GM18505 (cell line): ENCODE measurements around the gene FAM8A1.
A peak's percentile ranks its signal among the peaks of the same experiment; 100 is the strongest.
"Not testable (repeated sequence)": the region's sequence is repeated elsewhere in the genome, so short reads cannot be mapped to it uniquely, and the experiment has no call there.

Experiments used
- ATAC-seq: cut with Tn5 transposase; IDR thresholded peaks from one replicate; pipeline ENCODE4 v1.9.1; 2021; ENCODE audit not compliant: unreplicated experiment
- POLR2A ChIP-seq: IDR thresholded peaks from 4 replicates; pipeline ENCODE4 v1.6.1; 2011; ENCODE audit warnings: borderline replicate concordance; ENCODE audit not compliant: insufficient read depth, insufficient read length; ENCODE audit errors: extremely low read depth

The FAM8A1 gene

GRCh38 chr6:17585766-17586490, 14.2 kb upstream of the FAM8A1 start:
- ATAC-seq: no peak
- no peak for TF ChIP-seq POLR2A

- ATAC-seq: not testable (repeated sequence)
Observed at GRCh38 chr6:17586623-17587022, 13.5 kb upstream of the FAM8A1 start.

- ATAC-seq: no peak
- TF ChIP-seq POLR2A: no peak
Observed at GRCh38 chr6:17588011-17588410, 12.1 kb upstream of the FAM8A1 start.

- no peak for ATAC-seq
- no peak for TF ChIP-seq POLR2A
Observed at GRCh38 chr6:17589406-17590096, 10.6 kb upstream of the FAM8A1 start.

GRCh38 chr6:17591287-17591686, 8.8 kb upstream of the FAM8A1 start:
- TF ChIP-seq POLR2A: no peak
- ATAC-seq: no peak

- ATAC-seq: no peak
- TF ChIP-seq POLR2A: no peak
Observed at GRCh38 chr6:17593246-17593645, 6.9 kb upstream of the FAM8A1 start.

- no peak for ATAC-seq
Observed at GRCh38 chr6:17596085-17596484, 4.0 kb upstream of the FAM8A1 start.

GRCh38 chr6:17600527-17601385, 654 bp downstream of the FAM8A1 start:
- ATAC-seq: peak; percentile 56
- no peak for TF ChIP-seq POLR2A

More at GRCh38 chr6:17596085-17596484, 4.0 kb upstream of the FAM8A1 start:
- TF ChIP-seq POLR2A: no peak

GRCh38 chr6:17601386-17601703, 1.2 kb downstream of the FAM8A1 start:
- ATAC-seq: no peak
- TF ChIP-seq POLR2A: no peak

GRCh38 chr6:17602888-17603287, 2.8 kb downstream of the FAM8A1 start:
- no peak for ATAC-seq
- TF ChIP-seq POLR2A: no peak

- no peak for TF ChIP-seq POLR2A
Observed at GRCh38 chr6:17606606-17607005, 6.5 kb downstream of the FAM8A1 start.

GRCh38 chr6:17610835-17611234, 10.7 kb downstream of the FAM8A1 start:
- no peak for TF ChIP-seq POLR2A
- no peak for ATAC-seq

More at GRCh38 chr6:17606606-17607005, 6.5 kb downstream of the FAM8A1 start:
- ATAC-seq: no peak

- no peak for ATAC-seq
- TF ChIP-seq POLR2A: no peak
Observed at GRCh38 chr6:17612048-17612447, 11.9 kb downstream of the FAM8A1 start.
